ENCODE data around the gene ECSIT.

The ECSIT gene

GRCh38 chr19:11539495-11540365, 10.8 kb upstream of the ECSIT start:
- in situ Hi-C loops (cut with HindIII; ENCODE audit: low pct_unique_long_range_greater_than_20kb, low sequenced_read_pairs): no loop called here
- no peak for DNase-seq (ENCODE audit: low read depth in 1 of 2, low spot score in 1 of 2)
- TF ChIP-seq JUND (IDR thresholded peaks at IDR 0.05; ENCODE audit: low read depth): no peak

GRCh38 chr19:11538232-11539036, 9.5 kb upstream of the ECSIT start, which contains the start of gene CNN1:
TSS of gene CNN1 (plus strand) at chr19:11538851. CDS start at chr19:11538928, 77 bp downstream.
- no peak for DNase-seq (ENCODE audit: low read depth in 1 of 2, low spot score in 1 of 2)
- in situ Hi-C loops (cut with HindIII; ENCODE audit: low pct_unique_long_range_greater_than_20kb, low sequenced_read_pairs): no loop called here
- TF ChIP-seq JUND (IDR thresholded peaks at IDR 0.05; ENCODE audit: low read depth): no peak

GRCh38 chr19:11535792-11536595, 7.1 kb upstream of the ECSIT start:
- in situ Hi-C loops (cut with HindIII; ENCODE audit: low pct_unique_long_range_greater_than_20kb, low sequenced_read_pairs): no loop called here
- TF ChIP-seq JUND (IDR thresholded peaks at IDR 0.05; ENCODE audit: low read depth): no peak
- peak; percentile 75 to 89 for DNase-seq (ENCODE audit: low read depth in 1 of 2, low spot score in 1 of 2)

- TF ChIP-seq JUND (IDR thresholded peaks at IDR 0.05; ENCODE audit: low read depth): no peak
- in situ Hi-C loops (cut with HindIII; ENCODE audit: low pct_unique_long_range_greater_than_20kb, low sequenced_read_pairs): no loop called here
- no peak for DNase-seq (ENCODE audit: low read depth in 1 of 2, low spot score in 1 of 2)
Observed at GRCh38 chr19:11534948-11535347, 6.0 kb upstream of the ECSIT start.

- no peak for DNase-seq (ENCODE audit: low read depth in 1 of 2, low spot score in 1 of 2)
- in situ Hi-C loops (cut with HindIII; ENCODE audit: low pct_unique_long_range_greater_than_20kb, low sequenced_read_pairs): no loop called here
- TF ChIP-seq JUND (IDR thresholded peaks at IDR 0.05; ENCODE audit: low read depth): no peak
Observed at GRCh38 chr19:11534538-11534937, 5.6 kb upstream of the ECSIT start.

GRCh38 chr19:11530432-11530831, 1.5 kb upstream of the ECSIT start:
- DNase-seq (ENCODE audit: low read depth in 1 of 2, low spot score in 1 of 2): peak; percentile 80 to 97
- no peak for TF ChIP-seq JUND (IDR thresholded peaks at IDR 0.05; ENCODE audit: low read depth)
- in situ Hi-C loops (cut with HindIII; ENCODE audit: low pct_unique_long_range_greater_than_20kb, low sequenced_read_pairs): no loop called here

GRCh38 chr19:11519138-11519537, 9.8 kb downstream of the ECSIT start:
- DNase-seq (ENCODE audit: low read depth in 1 of 2, low spot score in 1 of 2): no peak
- no peak for TF ChIP-seq JUND (IDR thresholded peaks at IDR 0.05; ENCODE audit: low read depth)
- in situ Hi-C loops (cut with HindIII; ENCODE audit: low pct_unique_long_range_greater_than_20kb, low sequenced_read_pairs): no loop called here

GRCh38 chr19:11513946-11514345, 15.0 kb downstream of the ECSIT start:
- DNase-seq (ENCODE audit: low read depth in 1 of 2, low spot score in 1 of 2): no peak
- in situ Hi-C loops (cut with HindIII; ENCODE audit: low pct_unique_long_range_greater_than_20kb, low sequenced_read_pairs): no loop called here
- no peak for TF ChIP-seq JUND (IDR thresholded peaks at IDR 0.05; ENCODE audit: low read depth)

- no peak for DNase-seq (ENCODE audit: low read depth in 1 of 2, low spot score in 1 of 2)
- in situ Hi-C loops (cut with HindIII; ENCODE audit: low pct_unique_long_range_greater_than_20kb, low sequenced_read_pairs): no loop called here
- no peak for TF ChIP-seq JUND (IDR thresholded peaks at IDR 0.05; ENCODE audit: low read depth)
Observed at GRCh38 chr19:11510444-11510843, 18.5 kb downstream of the ECSIT start.

- in situ Hi-C loops (cut with HindIII; ENCODE audit: low pct_unique_long_range_greater_than_20kb, low sequenced_read_pairs): no loop called here
- DNase-seq (ENCODE audit: low read depth in 1 of 2, low spot score in 1 of 2): no peak
- TF ChIP-seq JUND (IDR thresholded peaks at IDR 0.05; ENCODE audit: low read depth): no peak
Observed at GRCh38 chr19:11507370-11508078, 21.4 kb downstream of the ECSIT start.

- TF ChIP-seq JUND (IDR thresholded peaks at IDR 0.05; ENCODE audit: low read depth): no peak
- in situ Hi-C loops (cut with HindIII; ENCODE audit: low pct_unique_long_range_greater_than_20kb, low sequenced_read_pairs): no loop called here
- no peak for DNase-seq (ENCODE audit: low read depth in 1 of 2, low spot score in 1 of 2)
Observed at GRCh38 chr19:11506967-11507366, 22.0 kb downstream of the ECSIT start.

GRCh38 chr19:11506101-11506555, 22.8 kb downstream of the ECSIT start:
- in situ Hi-C loops (cut with HindIII; ENCODE audit: low pct_unique_long_range_greater_than_20kb, low sequenced_read_pairs): no loop called here
- TF ChIP-seq JUND (IDR thresholded peaks at IDR 0.05; ENCODE audit: low read depth): no peak
- DNase-seq (ENCODE audit: low read depth in 1 of 2, low spot score in 1 of 2): no peak

Data from T47D (cell line).